GM21825 (cell line): Measurements from ENCODE around the gene LRRC36.
"Not testable (repeated sequence)": the region's sequence is repeated elsewhere in the genome, so short reads cannot be mapped to it uniquely, and the experiment has no call there.

Source experiments
- ATAC-seq: cut with Tn5 transposase; IDR thresholded peaks from one replicate; pipeline ENCODE4 v1.9.1; 2021; ENCODE audit warnings: mild to moderate bottlenecking, moderate library complexity; ENCODE audit not compliant: unreplicated experiment

The LRRC36 gene

GRCh38 chr16:67399749-67400704, 73.4 kb downstream of the LRRC36 start:
- ATAC-seq: no peak

- no peak for ATAC-seq
Observed at GRCh38 chr16:67400901-67401300, 74.3 kb downstream of the LRRC36 start.

- ATAC-seq: no peak
Observed at GRCh38 chr16:67403976-67404555, 77.5 kb downstream of the LRRC36 start.

- no peak for ATAC-seq
Observed at GRCh38 chr16:67404740-67405226, 78.2 kb downstream of the LRRC36 start.

- no peak for ATAC-seq
Observed at GRCh38 chr16:67405336-67405735, 78.7 kb downstream of the LRRC36 start.

- no peak for ATAC-seq
Observed at GRCh38 chr16:67406111-67406971, 79.7 kb downstream of the LRRC36 start.

GRCh38 chr16:67407176-67407787, 80.7 kb downstream of the LRRC36 start:
- no peak for ATAC-seq

GRCh38 chr16:67407788-67408452, 81.3 kb downstream of the LRRC36 start:
- no peak for ATAC-seq

- ATAC-seq: no peak
Observed at GRCh38 chr16:67409631-67410030, 83.0 kb downstream of the LRRC36 start.

- ATAC-seq: no peak
Observed at GRCh38 chr16:67411339-67411738, 84.7 kb downstream of the LRRC36 start.

GRCh38 chr16:67412294-67412693, 85.7 kb downstream of the LRRC36 start:
- ATAC-seq: no peak

GRCh38 chr16:67413978-67414911, 87.6 kb downstream of the LRRC36 start:
- no peak for ATAC-seq

GRCh38 chr16:67415421-67415820, 88.8 kb downstream of the LRRC36 start:
- not testable (repeated sequence) for ATAC-seq

GRCh38 chr16:67415872-67416793, 89.5 kb downstream of the LRRC36 start, which contains the start of gene ZDHHC1:
Gene ZDHHC1 (minus strand): TSS chr16:67416477. CDS start chr16:67407775, 8,702 bp downstream.
- ATAC-seq: no peak

GRCh38 chr16:67417333-67418061, 90.9 kb downstream of the LRRC36 start:
- no peak for ATAC-seq

- no peak for ATAC-seq
Observed at GRCh38 chr16:67419502-67419901, 92.9 kb downstream of the LRRC36 start.

GRCh38 chr16:67419931-67420330, 93.3 kb downstream of the LRRC36 start:
- ATAC-seq: no peak
